ENCODE data around the gene ABLIM2. TPM values are rescaled to one million over a fixed set of nuclear protein-coding genes. Genes with fewer than 3 reads are reported as not detected.
A peak's percentile ranks its signal among the peaks of the same experiment; 100 is the strongest.

ABLIM2 gene
- total RNA-seq, 4 donors from 2014 or later = 9.2 to 24.0 (median 12.3) TPM

GRCh38 chr4:8076023-8076422, 82.6 kb downstream of the ABLIM2 start:
- Histone ChIP-seq H3K36me3 (no peaks in the 10 kb centered on the region), H3K4me1 (peaks cover 0 to 6% of the 10 kb centered on the region in 2 donors), H3K4me3 (replicated peaks in 1 of 3) (no peak overlapping the region), H3K9me3 (no peaks in the 10 kb centered on the region), H3K27ac (no peak overlapping the region), H3K27me3 (no peaks in the 10 kb centered on the region)
- DNase-seq = peak; percentile 62
- 18 to 43% methylated on average over 7 of the region's 7 CpGs for WGBS, 2 donors
- intact Hi-C loops (cut with DNase I) = no loop called here
- TF ChIP-seq POLR2A (IDR thresholded peaks at IDR 0.05) (no peak), CTCF (IDR thresholded peaks at IDR 0.05) (no peak)

GRCh38 chr4:8073206-8073863, 85.3 kb downstream of the ABLIM2 start:
- intact Hi-C loops (cut with DNase I) = no loop called here
- H3K9me3 ChIP-seq = no peaks in the 10 kb centered on the region
- no peak overlapping the region for H3K4me3 ChIP-seq (replicated peaks in 1 of 3)
- peaks cover 0 to 6% of the 10 kb centered on the region in 2 donors for H3K4me1 ChIP-seq
- TF ChIP-seq POLR2A (IDR thresholded peaks at IDR 0.05) = no peak
- no peak for TF ChIP-seq CTCF (IDR thresholded peaks at IDR 0.05)
- WGBS, 2 donors = 90 to 92% methylated on average over 17 of the region's 17 CpGs
- no peak for DNase-seq
- no peaks in the 10 kb centered on the region for H3K27me3 ChIP-seq
- no peak overlapping the region for H3K27ac ChIP-seq
- no peaks in the 10 kb centered on the region for H3K36me3 ChIP-seq

GRCh38 chr4:8072235-8072968, 86.2 kb downstream of the ABLIM2 start:
- H3K9me3 ChIP-seq = no peaks in the 10 kb centered on the region
- WGBS, 2 donors = 54 to 62% methylated on average over 10 to 14 of the region's 20 CpGs
- H3K36me3 ChIP-seq = no peaks in the 10 kb centered on the region
- no peak for TF ChIP-seq CTCF (IDR thresholded peaks at IDR 0.05)
- TF ChIP-seq POLR2A (IDR thresholded peaks at IDR 0.05) = no peak
- H3K4me3 ChIP-seq (replicated peaks in 1 of 3) = no peak overlapping the region
- peaks cover 0 to 6% of the 10 kb centered on the region in 2 donors for H3K4me1 ChIP-seq
- peak; percentile 52 to 74 for DNase-seq
- intact Hi-C loops (cut with DNase I) = no loop called here
- no peak overlapping the region for H3K27ac ChIP-seq
- no peaks in the 10 kb centered on the region for H3K27me3 ChIP-seq

GRCh38 chr4:8071766-8072165, 86.8 kb downstream of the ABLIM2 start:
- Histone ChIP-seq H3K36me3 (no peaks in the 10 kb centered on the region), H3K27me3 (no peaks in the 10 kb centered on the region), H3K4me1 (peaks cover 0 to 6% of the 10 kb centered on the region in 2 donors), H3K4me3 (replicated peaks in 1 of 3) (no peak overlapping the region), H3K27ac (no peak overlapping the region), H3K9me3 (no peaks in the 10 kb centered on the region)
- WGBS, 2 donors = 33 to 51% methylated on average over 3 to 19 of the region's 23 CpGs
- intact Hi-C loops (cut with DNase I) = no loop called here
- no peak for TF ChIP-seq CTCF (IDR thresholded peaks at IDR 0.05)
- no peak for TF ChIP-seq POLR2A (IDR thresholded peaks at IDR 0.05)
- no peak for DNase-seq
